Left ventricle myocardium superior (tissue), 1 donor: Measurements from ENCODE around the gene SLC12A5. TPM values are rescaled to one million over a fixed set of nuclear protein-coding genes. Genes with fewer than 3 reads are reported as not detected.
"Not testable (repeated sequence)": the region's sequence is repeated elsewhere in the genome, so short reads cannot be mapped to it uniquely, and the experiment has no call there.

Source experiments
- ATAC-seq: fragments of 200-7000 bp; cut with Tn5 transposase; one replicate; pipeline ENCODE4 v1.9.1; 2020; ENCODE audit warnings: mild to moderate bottlenecking, moderate library complexity
- DNase-seq: peaks from one replicate; pipeline ENCODE4 v3.0.0-alpha.2; 2020
- intact Hi-C: fragments of 100-400 bp; cut with micrococcal nuclease; formaldehyde crosslinking; loops from one replicate; pipeline ENCODE4 v1.11.0; 2022
- total RNA-seq: library from RNA; stranded (reverse); fragmentation: NEBNext Ultra II Directional; extraction: Animal tissue kit (Norgen Biotek cat#: 25700); gene quantifications from one replicate; pipeline ENCODE4 v1.2.1, GENCODE V29; 2021
- donor health status: DM: no; HTN: yes; CAD: no; lungs with severe emphysema.

Gene SLC12A5
- total RNA-seq, 1 donor from 2014 or later: 1.3 TPM

DNA sequence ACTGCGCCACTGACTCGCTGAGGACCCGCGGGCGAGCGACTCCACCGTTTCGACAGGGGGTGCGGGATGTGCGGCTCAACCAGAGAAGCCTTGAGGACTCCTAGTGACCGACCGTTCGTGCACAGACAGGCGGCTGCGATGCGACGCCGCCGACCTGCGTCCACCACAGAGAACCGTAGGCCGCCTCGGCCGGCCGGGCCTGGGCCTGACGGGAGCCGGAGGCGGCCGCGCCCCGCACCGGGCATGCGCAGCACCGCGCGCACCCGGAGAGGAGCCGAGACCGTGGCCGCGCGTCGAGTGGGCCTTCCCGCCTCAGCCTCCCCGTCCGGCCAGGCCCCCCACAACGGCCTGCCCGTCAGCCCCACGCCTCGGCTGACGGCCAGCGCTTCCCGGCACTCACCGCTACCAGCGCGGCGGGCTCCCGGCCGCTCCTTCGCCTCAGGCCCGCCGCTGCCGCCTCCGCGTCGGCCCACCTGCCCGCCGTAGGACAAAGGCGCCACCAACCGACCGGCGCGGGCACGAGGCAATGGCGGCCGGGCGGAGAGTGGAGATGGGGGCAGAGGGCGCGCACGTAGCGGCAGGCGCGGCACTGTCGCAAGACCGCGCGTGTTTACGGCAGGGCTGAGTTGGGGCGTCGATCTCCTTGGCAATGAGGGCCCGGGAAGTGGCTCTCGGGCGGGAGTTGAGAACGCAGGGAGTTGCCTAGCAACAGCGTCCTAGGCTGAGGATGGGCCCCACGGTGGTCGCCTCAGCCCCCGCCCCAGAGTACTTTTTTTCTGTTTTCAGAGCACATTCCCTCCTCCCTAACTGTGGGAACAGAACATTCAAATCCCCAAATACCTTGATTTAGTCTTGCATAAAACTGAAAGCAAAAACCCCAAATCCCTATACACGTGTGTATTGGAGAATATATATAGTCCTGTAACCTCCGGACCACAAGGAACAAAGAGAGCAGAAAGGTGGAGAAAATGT lies 60.7 kb downstream of the SLC12A5 start, which contains the start of gene NCOA5:
Gene NCOA5 (minus strand): TSS at position 546 of the 972 bp plus-strand sequence. CDS start 10,538 bp downstream, outside the sequence.
- DNase-seq (peak; percentile 98), ATAC-seq (peak; percentile 98)
- intact Hi-C loops: no loop called here

DNA sequence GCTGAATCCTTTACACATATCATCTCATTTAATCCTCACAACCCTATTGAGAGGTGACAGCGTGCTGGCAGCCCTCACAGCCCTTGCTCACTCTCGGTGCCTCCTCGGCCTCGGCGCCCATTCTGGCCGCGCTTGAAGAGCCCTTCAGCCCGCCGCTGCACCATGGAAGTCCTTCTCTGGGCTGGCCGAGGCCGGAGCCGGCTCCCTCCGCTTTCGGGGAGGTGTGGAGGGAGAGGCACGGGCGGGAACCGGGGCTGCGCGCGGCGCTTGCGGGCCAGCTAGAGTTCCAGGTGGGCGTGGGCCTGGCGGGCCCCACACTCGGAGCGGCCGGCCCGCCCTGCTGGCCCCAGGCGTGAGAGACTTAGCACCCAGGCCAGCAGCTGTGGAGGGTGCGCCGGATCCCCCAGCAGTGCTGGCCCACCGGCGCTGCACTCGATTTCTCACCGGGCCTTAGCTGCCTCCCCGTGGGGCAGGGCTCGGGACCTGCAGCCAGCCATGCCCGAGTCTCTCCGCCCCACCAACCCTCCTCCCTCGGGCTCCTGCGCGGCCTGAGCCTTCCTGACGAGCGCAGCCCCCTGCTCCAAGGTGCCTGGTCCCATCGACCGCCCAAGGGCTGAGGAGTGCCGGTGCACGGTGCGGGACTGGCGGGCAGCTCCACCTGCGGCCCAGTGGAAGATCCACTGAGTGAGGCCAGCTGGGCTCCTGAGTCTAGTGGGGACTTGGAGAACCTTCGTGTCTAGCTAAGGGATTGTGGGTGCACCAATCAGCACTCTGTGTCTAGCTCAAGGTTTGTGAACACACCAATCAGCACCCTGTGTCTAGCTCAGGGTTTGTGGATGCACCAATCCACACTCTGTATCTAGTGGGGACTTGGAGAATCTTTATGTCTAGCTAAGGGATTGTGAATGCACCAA lies 62.9 kb downstream of the SLC12A5 start:
- ATAC-seq, intact Hi-C loops: not testable (repeated sequence)
- DNase-seq: peak; percentile 30

DNA sequence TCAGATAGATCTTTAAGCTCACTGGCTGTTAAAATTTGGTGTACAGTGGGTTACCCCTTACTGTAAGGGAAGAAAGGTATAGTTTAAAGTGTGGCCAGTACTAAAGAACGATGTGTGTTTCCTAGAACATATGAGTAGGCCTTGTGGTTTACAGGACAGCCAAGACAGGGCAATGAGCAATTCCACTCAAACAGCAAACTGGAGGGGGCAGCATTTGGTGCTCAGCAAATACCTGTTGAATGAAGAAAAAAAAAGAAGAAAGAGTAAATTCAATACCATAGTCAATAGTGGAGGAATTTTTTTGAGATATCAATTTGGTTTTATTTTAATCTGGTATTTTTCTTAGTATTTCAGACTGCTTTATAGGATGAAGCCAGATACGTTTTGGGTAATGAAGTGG lies 64.5 kb downstream of the SLC12A5 start:
- DNase-seq (no peak), ATAC-seq (no peak)
- intact Hi-C loops: no loop called here

GRCh38 chr20:46099491-46100287 lies 70.7 kb downstream of the SLC12A5 start:
- intact Hi-C loops: no loop called here
- DNase-seq (peak; percentile 48), ATAC-seq (peak; percentile 52)

GRCh38 chr20:46100444-46100843 lies 71.4 kb downstream of the SLC12A5 start:
- DNase-seq, intact Hi-C loops, ATAC-seq: not testable (repeated sequence)

- intact Hi-C loops: no loop called here
- no peak for DNase-seq
- ATAC-seq: no peak
Measured at GRCh38 chr20:46100988-46101387, 72.0 kb downstream of the SLC12A5 start.

DNA sequence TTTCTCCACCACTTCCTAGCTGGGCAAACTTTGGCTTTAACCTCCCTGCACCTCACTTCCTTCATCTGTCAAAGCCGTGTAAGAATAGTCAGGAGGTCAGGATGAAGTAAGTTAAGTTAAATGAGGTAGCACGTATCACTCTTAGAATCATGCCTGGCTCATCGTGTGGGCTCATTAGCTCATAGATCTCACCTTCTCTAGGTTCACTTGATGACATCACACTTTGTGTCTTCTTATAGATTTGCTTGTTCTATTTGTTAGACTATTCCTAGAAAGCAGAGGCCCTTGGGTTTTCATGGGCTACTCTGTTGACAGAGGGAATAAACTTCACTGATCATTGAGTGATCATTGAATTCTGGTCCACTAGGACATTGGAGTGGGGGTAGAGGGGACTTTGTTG lies 72.9 kb downstream of the SLC12A5 start:
- intact Hi-C loops: no loop called here
- ATAC-seq (no peak), DNase-seq (no peak)

GRCh38 chr20:46102940-46103339 lies 73.9 kb downstream of the SLC12A5 start:
- ATAC-seq: no peak
- intact Hi-C loops: no loop called here
- no peak for DNase-seq

DNA sequence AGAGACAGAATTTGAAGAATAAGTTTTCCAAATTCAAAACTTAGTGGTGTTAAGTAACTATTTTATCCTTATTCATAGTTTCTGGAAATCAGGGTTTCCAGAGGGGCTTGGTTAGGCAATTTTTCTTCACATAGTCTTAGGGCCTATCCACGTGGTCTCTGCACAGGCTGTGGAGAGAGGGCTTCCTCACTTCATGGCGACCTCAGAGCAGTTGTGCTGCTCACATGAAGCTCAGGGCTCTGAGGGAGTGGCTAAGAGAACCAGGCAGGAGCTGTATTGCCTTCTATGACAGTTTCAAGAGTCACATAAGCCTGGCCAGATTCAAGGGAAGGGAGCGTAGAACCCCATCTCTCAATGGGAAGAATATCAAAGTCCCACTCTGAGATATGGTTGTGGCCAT lies 75.2 kb downstream of the SLC12A5 start:
- ATAC-seq (no peak), DNase-seq (no peak)
- intact Hi-C loops: no loop called here

DNA sequence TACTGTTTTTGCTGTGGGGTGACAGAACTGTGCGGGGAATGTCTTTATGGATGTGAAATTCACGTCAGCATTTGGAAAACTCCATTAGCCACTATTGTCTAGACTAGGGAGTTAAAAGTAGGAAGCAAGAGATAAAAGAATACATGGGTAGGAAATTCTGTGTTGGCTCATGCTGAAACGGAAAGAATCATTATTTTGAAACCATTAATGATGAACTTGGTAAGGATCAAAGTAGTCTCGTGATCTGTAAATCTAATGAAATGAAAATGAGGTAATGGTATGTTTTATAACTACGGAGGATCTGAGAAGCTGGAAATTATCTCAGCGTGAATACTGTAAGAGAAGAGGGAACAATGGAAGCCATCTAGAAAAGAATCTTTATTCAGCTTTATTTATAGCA lies 78.0 kb downstream of the SLC12A5 start:
- intact Hi-C loops: no loop called here
- DNase-seq: no peak

DNA sequence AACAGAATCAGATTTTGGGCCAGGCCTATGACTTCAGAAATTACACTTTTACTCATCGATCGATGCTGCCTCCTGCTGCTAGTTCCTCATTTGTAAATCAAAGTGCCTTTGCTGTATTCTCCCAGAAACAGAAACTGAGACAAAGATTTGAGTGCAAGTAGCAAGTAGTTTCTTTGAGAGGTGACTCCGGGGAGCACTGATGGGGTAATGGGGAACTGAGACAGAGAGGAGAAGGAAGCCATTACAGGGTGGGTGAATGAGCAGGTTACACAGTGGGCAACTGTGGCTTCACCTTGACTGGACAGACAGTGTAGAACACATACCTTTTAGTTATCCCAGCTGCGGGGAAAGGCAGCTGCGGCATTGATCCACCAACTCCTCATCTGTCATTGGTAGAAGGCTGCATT lies 79.4 kb downstream of the SLC12A5 start:
- ATAC-seq (no peak), DNase-seq (no peak)
- intact Hi-C loops: no loop called here

More for the DNA sequence above, 78.0 kb downstream of the SLC12A5 start:
- no peak for ATAC-seq

DNA sequence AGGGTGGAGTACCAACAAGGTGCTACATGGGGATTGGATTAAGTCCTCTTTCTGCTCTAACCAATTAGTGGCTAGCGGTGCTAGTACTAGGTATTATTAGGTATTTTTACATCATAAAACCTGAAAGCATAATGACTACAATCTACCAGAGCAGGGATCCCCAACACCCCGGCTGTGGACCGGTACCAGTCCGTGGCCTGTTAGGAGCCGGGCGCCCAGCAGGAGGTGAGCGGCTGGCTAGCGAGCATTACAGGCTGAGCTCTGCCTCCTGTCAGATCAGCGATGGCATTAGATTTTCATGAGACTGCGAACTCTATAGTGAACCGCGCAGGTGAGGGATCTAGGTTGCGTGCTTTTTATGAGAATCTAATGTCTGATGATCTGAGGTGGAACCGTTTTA lies 80.0 kb downstream of the SLC12A5 start:
- intact Hi-C loops: no loop called here
- no peak for ATAC-seq

More for the DNA sequence above, 80.0 kb downstream of the SLC12A5 start:
- DNase-seq: no peak

Other genes starting within 250 kb of the SLC12A5 start
- not detected for gene WFDC3, start 237.3 kb upstream of the SLC12A5 start, total RNA-seq
- 16.2 TPM for gene DNTTIP1, start 237.3 kb upstream of the SLC12A5 start, total RNA-seq
- gene UBE2C, start 216.6 kb upstream of the SLC12A5 start, total RNA-seq: 1.0 TPM
- gene TNNC2, start 201.9 kb upstream of the SLC12A5 start, total RNA-seq: not detected
- gene SNX21, start 195.4 kb upstream of the SLC12A5 start, total RNA-seq: 21.3 TPM
- 31.9 TPM for gene ACOT8, start 171.8 kb upstream of the SLC12A5 start, total RNA-seq
- gene ZSWIM3, start 171.6 kb upstream of the SLC12A5 start, total RNA-seq: 1.9 TPM
- 11.9 TPM for gene ZSWIM1, start 148.0 kb upstream of the SLC12A5 start, total RNA-seq
- gene SPATA25, start 141.6 kb upstream of the SLC12A5 start, total RNA-seq: 1.1 TPM
- gene NEURL2, start 138.0 kb upstream of the SLC12A5 start, total RNA-seq: 5.8 TPM
- gene CTSA, start 137.9 kb upstream of the SLC12A5 start, total RNA-seq: 123 TPM
- 97.7 TPM for gene PLTP, start 117.1 kb upstream of the SLC12A5 start, total RNA-seq
- gene PCIF1, start 94.5 kb upstream of the SLC12A5 start, total RNA-seq: 26.2 TPM
- gene ZNF335, start 57.0 kb upstream of the SLC12A5 start, total RNA-seq: 10.0 TPM
- 0.64 TPM for gene MMP9, start 20.3 kb upstream of the SLC12A5 start, total RNA-seq
- gene NCOA5, start 60.7 kb downstream of the SLC12A5 start, total RNA-seq: 19.4 TPM
- gene CD40, start 89.1 kb downstream of the SLC12A5 start, total RNA-seq: 6.7 TPM